ENCODE measurements around the gene HOXD1. TPM values are rescaled to one million over a fixed set of nuclear protein-coding genes. Genes with fewer than 3 reads are reported as not detected.

The HOXD1 gene
- total RNA-seq, 1 experiment from 2014 or later: not detected

DNA sequence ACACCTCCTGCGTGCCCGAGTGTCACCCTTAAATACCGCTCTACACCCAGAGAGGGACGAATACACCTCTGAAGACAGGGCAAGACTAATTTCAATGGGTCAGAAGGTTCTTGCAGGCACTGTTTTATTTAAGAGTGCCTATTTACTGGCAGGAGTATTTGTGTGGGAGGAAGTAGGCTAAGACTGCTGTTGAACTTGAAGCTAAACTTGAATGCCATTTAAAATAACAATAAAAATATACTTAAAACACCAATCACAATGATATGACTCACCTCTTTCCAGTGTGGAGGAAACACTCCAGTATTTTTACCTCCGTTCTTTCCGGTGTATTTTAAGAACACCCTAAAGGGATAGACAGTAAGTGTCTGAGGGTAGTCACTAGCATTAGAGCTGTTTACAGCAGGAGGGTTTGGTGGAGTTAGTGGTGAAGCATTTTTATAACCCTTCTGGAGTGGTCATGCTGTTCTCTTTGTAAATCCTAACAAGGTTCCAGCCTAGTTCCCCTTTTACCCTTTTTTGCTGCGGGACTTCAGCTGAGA is 9.6 kb upstream of the HOXD1 start:
- Mint-ChIP-seq H3K9me3 (ENCODE audit: low read depth, unreplicated experiment) (no peaks in the 10 kb centered on the region), H3K27me3 (ENCODE audit: unreplicated experiment) (peaks cover 21% of the 10 kb centered on the region), H3K27ac (ENCODE audit: unreplicated experiment) (no peak overlapping the region), H3K36me3 (ENCODE audit: insufficient read depth, unreplicated experiment) (no peaks in the 10 kb centered on the region), H3K4me1 (ENCODE audit: low read depth, unreplicated experiment) (peaks cover 6% of the 10 kb centered on the region), H3K4me3 (ENCODE audit: low read depth, unreplicated experiment) (peak overlapping the region; percentile 71)
- CTCF ChIA-PET: no interaction called here
- intact Hi-C loops (cut with micrococcal nuclease; ENCODE audit: unreplicated experiment): loop anchor here (10.0 kb wide), 1 partner anchor 146 kb away; no protein-coding TSS in a partner anchor
- DNase-seq: no peak
- no TSS peak for BruUV-seq (replicated peaks)
- TF ChIP-seq, protein P1, sequence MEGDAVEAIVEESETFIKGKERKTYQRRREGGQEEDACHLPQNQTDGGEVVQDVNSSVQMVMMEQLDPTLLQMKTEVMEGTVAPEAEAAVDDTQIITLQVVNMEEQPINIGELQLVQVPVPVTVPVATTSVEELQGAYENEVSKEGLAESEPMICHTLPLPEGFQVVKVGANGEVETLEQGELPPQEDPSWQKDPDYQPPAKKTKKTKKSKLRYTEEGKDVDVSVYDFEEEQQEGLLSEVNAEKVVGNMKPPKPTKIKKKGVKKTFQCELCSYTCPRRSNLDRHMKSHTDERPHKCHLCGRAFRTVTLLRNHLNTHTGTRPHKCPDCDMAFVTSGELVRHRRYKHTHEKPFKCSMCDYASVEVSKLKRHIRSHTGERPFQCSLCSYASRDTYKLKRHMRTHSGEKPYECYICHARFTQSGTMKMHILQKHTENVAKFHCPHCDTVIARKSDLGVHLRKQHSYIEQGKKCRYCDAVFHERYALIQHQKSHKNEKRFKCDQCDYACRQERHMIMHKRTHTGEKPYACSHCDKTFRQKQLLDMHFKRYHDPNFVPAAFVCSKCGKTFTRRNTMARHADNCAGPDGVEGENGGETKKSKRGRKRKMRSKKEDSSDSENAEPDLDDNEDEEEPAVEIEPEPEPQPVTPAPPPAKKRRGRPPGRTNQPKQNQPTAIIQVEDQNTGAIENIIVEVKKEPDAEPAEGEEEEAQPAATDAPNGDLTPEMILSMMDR (IDR thresholded peaks at IDR 0.05; ENCODE audit: unreplicated experiment): no peak

DNA sequence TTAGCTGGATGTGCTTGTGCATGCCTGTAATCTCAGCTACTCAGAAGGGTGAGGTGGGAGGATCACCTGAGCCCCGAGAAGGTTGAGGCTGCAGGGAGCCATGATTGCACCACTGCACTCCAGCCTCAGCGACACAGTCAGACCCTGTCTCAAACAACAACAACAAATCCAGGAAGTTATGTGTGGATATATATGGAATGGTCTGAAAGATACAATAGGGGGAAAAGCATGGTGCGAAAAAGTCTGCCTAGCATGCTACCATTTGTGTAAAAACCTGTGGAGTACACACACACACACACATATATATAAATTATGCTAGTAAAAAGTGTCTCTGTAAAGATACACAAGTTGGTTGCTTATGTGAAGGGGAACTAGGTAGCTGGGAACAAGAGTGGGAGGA is 6.9 kb upstream of the HOXD1 start:
- DNase-seq: no peak
- intact Hi-C loops (cut with micrococcal nuclease; ENCODE audit: unreplicated experiment): no loop called here
- BruUV-seq (replicated peaks): no TSS peak
- Mint-ChIP-seq H3K4me3 (ENCODE audit: low read depth, unreplicated experiment) (no peak overlapping the region), H3K27ac (ENCODE audit: unreplicated experiment) (no peak overlapping the region), H3K27me3 (ENCODE audit: unreplicated experiment) (peaks cover 21% of the 10 kb centered on the region), H3K9me3 (ENCODE audit: low read depth, unreplicated experiment) (no peaks in the 10 kb centered on the region), H3K36me3 (ENCODE audit: insufficient read depth, unreplicated experiment) (no peaks in the 10 kb centered on the region), H3K4me1 (ENCODE audit: low read depth, unreplicated experiment) (no peaks in the 10 kb centered on the region)
- TF ChIP-seq, protein P1 (IDR thresholded peaks at IDR 0.05; ENCODE audit: unreplicated experiment): no peak
- CTCF ChIA-PET: interaction anchor here (0.5 kb wide), 1 partner anchor 372 kb away, joined by 3 read pairs; no protein-coding TSS in a partner anchor

DNA sequence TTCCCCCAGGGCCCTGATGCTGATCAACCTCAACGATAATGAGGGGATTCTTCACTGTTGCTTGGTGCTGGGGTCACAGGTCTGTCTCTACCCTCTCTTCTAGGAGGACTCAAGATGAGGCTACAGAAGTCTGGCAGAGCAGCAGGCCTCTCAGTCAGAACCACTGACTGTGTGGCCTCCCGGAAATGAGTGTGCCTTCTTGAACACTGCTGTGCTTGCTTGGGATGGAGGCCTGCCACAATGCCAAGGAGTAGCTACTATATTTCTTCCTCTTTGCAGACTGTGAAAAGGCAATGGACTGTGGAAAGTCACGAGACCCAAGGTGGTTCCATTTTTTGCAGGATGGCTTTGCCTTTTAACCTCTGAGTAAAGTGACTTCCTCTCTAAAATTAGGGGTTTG is 5.8 kb upstream of the HOXD1 start:
- H3K27me3 Mint-ChIP-seq (ENCODE audit: unreplicated experiment): peaks cover 25% of the 10 kb centered on the region
- intact Hi-C loops (cut with micrococcal nuclease; ENCODE audit: unreplicated experiment): no loop called here

DNA sequence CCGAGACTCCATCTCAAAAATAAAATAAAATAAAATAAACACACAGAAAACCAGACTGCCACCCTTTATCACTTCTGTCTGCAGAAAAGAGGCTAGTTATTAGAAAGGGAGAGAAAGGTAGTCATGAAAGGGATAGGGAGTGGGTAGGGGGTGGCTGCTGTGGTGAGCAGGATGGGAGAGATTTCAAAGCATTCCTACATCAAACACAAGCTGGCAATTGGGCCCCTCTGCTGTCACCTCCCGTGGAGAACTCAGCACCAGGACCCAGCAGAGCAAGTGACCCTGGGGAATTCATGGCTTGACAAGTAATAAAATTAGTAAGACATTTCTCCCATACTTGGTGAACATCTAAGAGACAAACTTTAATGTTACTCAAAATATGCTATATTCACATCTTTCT is 3.7 kb upstream of the HOXD1 start:
- no peak overlapping the region for H3K4me3 Mint-ChIP-seq (ENCODE audit: low read depth, unreplicated experiment)
- no TSS peak for BruUV-seq (replicated peaks)
- no peaks in the 10 kb centered on the region for H3K9me3 Mint-ChIP-seq (ENCODE audit: low read depth, unreplicated experiment)
- TF ChIP-seq, protein P1 (IDR thresholded peaks at IDR 0.05; ENCODE audit: unreplicated experiment): no peak
- no peak for DNase-seq
- H3K36me3 Mint-ChIP-seq (ENCODE audit: insufficient read depth, unreplicated experiment): peaks cover 9% of the 10 kb centered on the region
- peaks cover 19% of the 10 kb centered on the region for H3K27me3 Mint-ChIP-seq (ENCODE audit: unreplicated experiment)
- H3K27ac Mint-ChIP-seq (ENCODE audit: unreplicated experiment): no peak overlapping the region
- intact Hi-C loops (cut with micrococcal nuclease; ENCODE audit: unreplicated experiment): no loop called here
- no peaks in the 10 kb centered on the region for H3K4me1 Mint-ChIP-seq (ENCODE audit: low read depth, unreplicated experiment)
- CTCF ChIA-PET: no interaction called here

More for the DNA sequence above, 5.8 kb upstream of the HOXD1 start:
- no TSS peak for BruUV-seq (replicated peaks)
- TF ChIP-seq, protein P1 (IDR thresholded peaks at IDR 0.05; ENCODE audit: unreplicated experiment): no peak
- peaks cover 2% of the 10 kb centered on the region for H3K36me3 Mint-ChIP-seq (ENCODE audit: insufficient read depth, unreplicated experiment)
- no peak overlapping the region for H3K4me3 Mint-ChIP-seq (ENCODE audit: low read depth, unreplicated experiment)
- H3K27ac Mint-ChIP-seq (ENCODE audit: unreplicated experiment): no peak overlapping the region
- no peaks in the 10 kb centered on the region for H3K4me1 Mint-ChIP-seq (ENCODE audit: low read depth, unreplicated experiment)
- CTCF ChIA-PET: no interaction called here
- no peaks in the 10 kb centered on the region for H3K9me3 Mint-ChIP-seq (ENCODE audit: low read depth, unreplicated experiment)
- no peak for DNase-seq
